Glutamatergic neuron (in vitro differentiated cells): ENCODE data around the gene CDH1. TPM values are rescaled to one million over a fixed set of nuclear protein-coding genes. Genes with fewer than 3 reads are reported as not detected.

ENCODE experiments used
- DNase-seq: peaks from one replicate; pipeline ENCODE4 v3.0.0; 2022
- H3K27ac Mint-ChIP-seq: one replicate; pipeline ENCODE4 v1.8.0; 2020; ENCODE audit warnings: mild to moderate bottlenecking, mixed read lengths, inconsistent platforms; ENCODE audit not compliant: unreplicated experiment
- H3K27me3 Mint-ChIP-seq: one replicate; pipeline ENCODE4 v1.8.0; 2020; ENCODE audit warnings: mild to moderate bottlenecking, moderate library complexity, mixed read lengths, inconsistent platforms; ENCODE audit not compliant: unreplicated experiment
- H3K36me3 Mint-ChIP-seq: one replicate; pipeline ENCODE4 v1.8.0; 2020; ENCODE audit warnings: mild to moderate bottlenecking, mixed read lengths, inconsistent platforms; ENCODE audit not compliant: unreplicated experiment
- H3K4me1 Mint-ChIP-seq: one replicate; pipeline ENCODE4 v1.8.0; 2020; ENCODE audit warnings: mild to moderate bottlenecking, low read depth, mixed read lengths, inconsistent platforms; ENCODE audit not compliant: unreplicated experiment
- H3K4me3 Mint-ChIP-seq: one replicate; pipeline ENCODE4 v1.8.0; 2020; ENCODE audit warnings: mild to moderate bottlenecking, mixed read lengths, inconsistent platforms; ENCODE audit not compliant: unreplicated experiment
- H3K9me3 Mint-ChIP-seq: one replicate; pipeline ENCODE4 v1.8.0; 2020; ENCODE audit warnings: mild to moderate bottlenecking, moderate library complexity, mixed read lengths, inconsistent platforms; ENCODE audit not compliant: unreplicated experiment
- total RNA-seq: library from RNA; stranded (reverse); fragmentation: NEBNext Ultra II Directional; extraction: Animal tissue kit (Norgen Biotek cat#: 25700); gene quantifications from one replicate; pipeline ENCODE4 v1.2.1, GENCODE V29; 2021; ENCODE audit not compliant: unreplicated experiment
- TF ChIP-seq, protein P1 (sequence below): fragments of 200-600 bp; sonication (generic); IDR thresholded peaks from one replicate; pipeline ENCODE4 v1.5.0; 2021; ENCODE audit not compliant: partially characterized antibody, unreplicated experiment

The CDH1 gene
- total RNA-seq, 1 donor from 2014 or later = 1.9 TPM

DNA sequence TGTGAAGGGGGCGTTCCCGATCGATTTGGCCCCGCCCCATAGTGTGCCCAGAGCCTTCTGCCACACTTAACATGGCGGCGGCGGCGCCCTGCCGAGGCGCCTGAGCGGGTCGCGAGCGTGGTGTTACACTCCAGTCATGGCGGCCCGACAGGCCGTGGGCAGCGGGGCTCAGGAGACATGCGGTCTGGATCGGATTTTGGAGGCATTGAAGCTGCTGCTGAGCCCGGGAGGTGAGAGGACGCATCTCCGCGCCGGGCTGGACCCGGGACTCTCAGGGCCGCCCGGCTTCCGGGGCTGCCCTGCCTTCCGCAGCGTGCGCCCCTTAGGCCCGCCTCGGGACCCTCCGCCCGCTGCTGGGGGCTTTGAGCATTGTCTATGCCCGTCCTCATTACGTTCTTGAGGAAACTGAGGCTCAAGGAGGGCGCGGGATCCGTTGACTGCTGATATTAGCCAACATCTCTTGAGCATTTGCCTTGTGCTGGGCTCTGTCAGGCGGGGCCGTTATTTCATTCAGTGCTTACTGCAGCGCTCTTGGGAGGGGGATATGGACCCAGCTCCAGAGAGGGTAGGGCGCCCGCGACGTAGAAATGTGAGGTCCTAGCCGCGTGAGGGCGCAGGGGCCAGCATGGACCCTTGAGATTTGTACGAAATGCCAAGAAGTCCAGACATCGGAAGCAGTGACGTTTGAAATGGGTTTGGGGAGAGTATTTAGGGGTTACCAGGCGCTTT lies 106.6 kb downstream of the CDH1 start, which contains the start of gene TANGO6:
Gene TANGO6 (plus strand): TSS at position 50 of the 729 bp plus-strand sequence. CDS start 87 bp downstream, at position 137.
- Mint-ChIP-seq H3K27ac (peak within 1 kb of the TSS; percentile 90), H3K27me3 (peaks cover 7% of the 10 kb centered on the region), H3K9me3 (peaks cover 8% of the 10 kb centered on the region), H3K4me1 (peaks cover 6% of the 10 kb centered on the region), H3K36me3 (no peaks in the 10 kb centered on the region), H3K4me3 (peak within 1 kb of the TSS; percentile 95)
- peak; percentile 87 for DNase-seq
- TF ChIP-seq, protein P1, sequence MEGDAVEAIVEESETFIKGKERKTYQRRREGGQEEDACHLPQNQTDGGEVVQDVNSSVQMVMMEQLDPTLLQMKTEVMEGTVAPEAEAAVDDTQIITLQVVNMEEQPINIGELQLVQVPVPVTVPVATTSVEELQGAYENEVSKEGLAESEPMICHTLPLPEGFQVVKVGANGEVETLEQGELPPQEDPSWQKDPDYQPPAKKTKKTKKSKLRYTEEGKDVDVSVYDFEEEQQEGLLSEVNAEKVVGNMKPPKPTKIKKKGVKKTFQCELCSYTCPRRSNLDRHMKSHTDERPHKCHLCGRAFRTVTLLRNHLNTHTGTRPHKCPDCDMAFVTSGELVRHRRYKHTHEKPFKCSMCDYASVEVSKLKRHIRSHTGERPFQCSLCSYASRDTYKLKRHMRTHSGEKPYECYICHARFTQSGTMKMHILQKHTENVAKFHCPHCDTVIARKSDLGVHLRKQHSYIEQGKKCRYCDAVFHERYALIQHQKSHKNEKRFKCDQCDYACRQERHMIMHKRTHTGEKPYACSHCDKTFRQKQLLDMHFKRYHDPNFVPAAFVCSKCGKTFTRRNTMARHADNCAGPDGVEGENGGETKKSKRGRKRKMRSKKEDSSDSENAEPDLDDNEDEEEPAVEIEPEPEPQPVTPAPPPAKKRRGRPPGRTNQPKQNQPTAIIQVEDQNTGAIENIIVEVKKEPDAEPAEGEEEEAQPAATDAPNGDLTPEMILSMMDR = peak; percentile 26

- peak overlapping the region; percentile 95 for H3K4me3 Mint-ChIP-seq
- peaks cover 7% of the 10 kb centered on the region for H3K27me3 Mint-ChIP-seq
- DNase-seq = no peak
- peaks cover 6% of the 10 kb centered on the region for H3K4me1 Mint-ChIP-seq
- TF ChIP-seq, protein P1 = no peak
- H3K9me3 Mint-ChIP-seq = peaks cover 8% of the 10 kb centered on the region
- H3K27ac Mint-ChIP-seq = peak overlapping the region; percentile 90
- H3K36me3 Mint-ChIP-seq = no peaks in the 10 kb centered on the region
These were observed 107.1 kb downstream of the CDH1 start for GRCh38 chr16:68844211-68844564.

DNA sequence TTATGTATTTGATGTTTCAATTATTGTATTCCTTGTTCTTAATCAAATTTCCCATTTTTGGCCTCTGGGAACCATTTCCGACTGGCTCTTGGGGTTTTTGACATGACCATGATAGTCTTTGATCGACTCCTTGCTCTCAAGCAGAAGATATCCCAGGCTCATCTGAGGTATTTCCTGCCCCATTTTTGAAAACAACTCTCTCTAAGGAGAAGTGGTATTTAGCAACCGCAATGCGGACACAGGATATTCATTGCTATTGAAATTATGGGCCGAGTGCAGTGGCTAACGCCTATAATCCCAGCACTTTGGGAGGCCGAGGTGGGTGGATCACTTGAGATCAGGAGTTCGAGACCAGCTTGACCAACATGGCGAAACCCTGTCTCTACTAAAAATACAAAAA lies 111.7 kb downstream of the CDH1 start:
- Mint-ChIP-seq H3K27me3 (peaks cover 2% of the 10 kb centered on the region), H3K27ac (no peak overlapping the region)
- DNase-seq = no peak

GRCh38 chr16:68850481-68850880 lies 113.4 kb downstream of the CDH1 start:
- Mint-ChIP-seq H3K27me3 (peaks cover 2% of the 10 kb centered on the region), H3K9me3 (no peaks in the 10 kb centered on the region), H3K4me3 (no peak overlapping the region), H3K27ac (no peak overlapping the region), H3K36me3 (no peaks in the 10 kb centered on the region), H3K4me1 (no peaks in the 10 kb centered on the region)
- TF ChIP-seq, protein P1 = no peak
- no peak for DNase-seq

More for the DNA sequence above, 111.7 kb downstream of the CDH1 start:
- Mint-ChIP-seq H3K4me3 (no peak overlapping the region), H3K9me3 (peaks cover 1% of the 10 kb centered on the region), H3K4me1 (peaks cover 6% of the 10 kb centered on the region), H3K36me3 (no peaks in the 10 kb centered on the region)
- TF ChIP-seq, protein P1 = no peak

DNA sequence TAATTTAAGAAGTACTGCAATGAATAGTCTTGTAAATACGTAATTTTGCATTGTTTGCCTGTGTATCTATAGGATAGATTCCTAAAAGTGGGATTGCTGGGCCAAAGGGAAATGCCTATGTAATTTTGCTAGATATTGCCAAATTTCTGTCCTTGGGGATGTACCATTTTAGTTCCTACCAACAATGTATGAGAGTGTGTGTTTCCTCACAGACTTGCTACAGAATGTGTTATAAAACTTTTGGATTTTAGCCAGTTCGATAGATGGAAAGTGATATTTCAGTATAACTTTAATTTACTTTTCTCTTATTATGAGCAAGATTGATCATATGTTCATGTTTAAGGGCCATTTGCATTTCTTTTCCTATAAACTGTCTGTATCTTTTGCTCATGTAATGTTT lies 114.5 kb downstream of the CDH1 start:
- no peaks in the 10 kb centered on the region for H3K36me3 Mint-ChIP-seq
- no peaks in the 10 kb centered on the region for H3K9me3 Mint-ChIP-seq
- peaks cover 1% of the 10 kb centered on the region for H3K27me3 Mint-ChIP-seq
- TF ChIP-seq, protein P1 = no peak
- no peak for DNase-seq
- H3K4me3 Mint-ChIP-seq = no peak overlapping the region
- no peaks in the 10 kb centered on the region for H3K4me1 Mint-ChIP-seq
- no peak overlapping the region for H3K27ac Mint-ChIP-seq
